ENCODE results near the gene PFKL.
"Not testable (repeated sequence)": the region's sequence is repeated elsewhere in the genome, so short reads cannot be mapped to it uniquely, and the experiment has no call there.

PFKL gene

DNA sequence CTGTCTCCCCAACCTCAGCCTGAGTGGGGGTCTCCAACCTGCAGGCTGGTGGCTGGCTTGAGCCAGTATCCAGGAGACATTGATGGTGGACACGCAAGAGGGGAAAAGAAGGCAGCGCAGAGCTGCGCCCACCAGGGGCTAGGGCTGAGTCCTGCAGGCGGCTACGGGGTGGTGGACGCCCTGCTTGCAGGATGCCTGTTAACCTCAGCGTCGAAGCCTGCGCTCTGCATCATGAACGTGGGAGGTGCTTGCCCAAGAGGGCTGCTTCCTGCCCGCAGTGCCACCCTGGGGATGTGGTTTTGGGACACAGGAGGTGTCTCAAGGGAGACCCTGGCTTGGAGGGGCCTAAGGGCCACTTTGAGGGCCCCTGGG, 27.7 kb downstream of the PFKL start:
- DNase-seq (ENCODE audit: low read depth in 2 of 2), result no peak

DNA sequence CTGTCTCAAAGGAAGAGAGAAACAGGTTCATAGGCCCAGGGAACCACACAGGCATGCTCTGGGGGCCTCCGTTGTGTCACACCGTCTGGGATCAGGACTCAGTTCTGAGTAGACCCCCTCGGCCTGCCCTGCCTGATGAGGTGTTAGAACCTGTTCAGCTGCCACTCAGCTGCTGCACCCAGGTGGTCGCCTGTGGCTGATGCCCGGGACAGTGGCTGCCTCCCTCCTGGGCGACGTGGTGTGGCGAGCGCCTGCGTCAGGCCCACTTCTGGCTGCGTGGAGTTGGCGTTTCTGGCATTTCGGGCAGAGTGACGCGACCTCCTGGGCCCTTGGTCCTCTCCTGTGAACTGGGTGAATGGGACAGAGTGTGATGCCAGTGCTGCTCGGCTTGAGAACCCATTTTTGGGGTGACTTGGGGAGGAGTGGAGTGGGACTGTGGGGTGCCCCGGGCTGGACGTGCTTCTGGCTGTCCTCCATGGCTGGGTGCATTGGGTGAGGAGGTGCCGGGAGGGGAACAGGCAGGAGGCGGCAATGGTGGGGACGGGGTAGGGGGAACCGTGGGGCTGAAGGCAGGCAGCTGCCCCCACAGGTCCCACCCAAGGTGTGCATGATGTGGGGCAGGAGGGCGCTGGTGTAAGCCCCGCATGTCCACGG, 28.5 kb downstream of the PFKL start:
- DNase-seq (ENCODE audit: low read depth in 2 of 2), result no peak

DNA sequence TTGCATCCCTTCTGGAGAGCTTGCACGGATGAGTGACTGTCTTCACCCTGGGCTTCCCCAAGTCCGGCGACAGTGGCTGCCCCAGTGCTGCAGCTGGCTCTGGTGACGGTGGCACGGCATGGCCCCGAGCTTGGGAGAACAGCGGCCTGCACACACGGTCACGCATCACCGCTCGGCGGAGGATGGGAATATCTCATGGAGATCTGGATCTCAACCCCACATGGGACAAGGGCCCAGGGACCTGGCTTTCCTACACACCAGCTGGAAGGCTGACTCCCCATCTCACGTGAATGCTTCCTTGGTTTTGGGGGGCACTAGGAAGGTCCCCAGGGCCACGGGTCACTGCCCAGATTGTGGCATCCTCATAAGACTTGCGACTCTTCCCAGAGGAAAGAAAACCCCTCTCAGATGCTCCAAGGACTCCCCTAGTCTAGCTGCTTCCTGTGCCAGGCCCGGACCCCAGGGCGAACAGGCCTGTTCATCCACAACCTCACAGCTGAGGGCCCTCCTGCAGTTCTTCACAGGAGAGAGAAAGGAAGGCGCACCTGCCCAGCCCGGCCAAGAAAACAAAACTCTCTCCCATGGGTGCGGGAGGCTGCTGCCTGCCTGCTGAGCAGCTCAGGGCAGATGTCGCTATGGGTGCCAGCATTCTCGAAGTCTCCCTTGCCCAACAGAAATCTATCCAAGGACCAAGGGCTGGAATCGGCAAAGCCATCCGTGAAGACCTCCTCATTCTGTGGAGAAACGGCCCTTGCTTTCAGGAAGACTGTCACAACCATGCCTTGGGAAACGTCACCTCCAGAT, 29.4 kb downstream of the PFKL start:
- no peak for DNase-seq (ENCODE audit: low read depth in 2 of 2)

DNA sequence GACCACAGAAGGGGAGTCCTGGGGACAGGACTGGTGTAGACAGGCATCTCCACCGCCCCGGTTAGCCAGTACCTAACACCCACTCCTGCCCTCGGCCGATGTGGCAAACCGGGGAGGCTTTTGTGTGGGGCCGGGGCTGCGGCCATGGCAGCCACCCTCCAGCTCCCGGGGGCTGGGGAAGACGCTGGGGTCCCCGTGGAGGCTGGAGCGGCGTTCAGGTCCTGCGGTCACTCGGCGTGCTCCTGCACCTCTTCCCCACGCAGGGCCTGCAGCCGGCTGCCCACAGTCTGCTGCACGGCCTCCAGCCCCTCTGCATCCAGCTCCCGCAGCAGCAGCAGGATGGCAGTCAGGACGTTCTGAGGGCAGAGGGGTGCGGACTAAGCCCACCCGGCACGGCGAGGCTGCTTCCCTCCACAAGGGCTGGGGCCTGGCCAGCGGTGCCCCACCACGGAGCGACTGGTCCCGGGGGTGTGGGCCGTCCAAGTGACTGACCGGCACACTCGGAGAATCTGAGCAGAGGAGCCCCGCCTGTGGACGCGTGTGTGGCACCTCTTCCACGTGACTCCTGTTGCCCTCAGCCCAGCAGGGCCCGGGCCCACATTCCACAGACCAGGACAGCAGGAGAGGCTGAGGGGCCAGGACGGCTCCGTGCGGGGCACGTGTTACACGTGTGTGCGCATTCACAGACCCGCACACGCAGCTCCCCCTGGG, 30.3 kb downstream of the PFKL start:
- no peak for DNase-seq (ENCODE audit: low read depth in 2 of 2)

DNA sequence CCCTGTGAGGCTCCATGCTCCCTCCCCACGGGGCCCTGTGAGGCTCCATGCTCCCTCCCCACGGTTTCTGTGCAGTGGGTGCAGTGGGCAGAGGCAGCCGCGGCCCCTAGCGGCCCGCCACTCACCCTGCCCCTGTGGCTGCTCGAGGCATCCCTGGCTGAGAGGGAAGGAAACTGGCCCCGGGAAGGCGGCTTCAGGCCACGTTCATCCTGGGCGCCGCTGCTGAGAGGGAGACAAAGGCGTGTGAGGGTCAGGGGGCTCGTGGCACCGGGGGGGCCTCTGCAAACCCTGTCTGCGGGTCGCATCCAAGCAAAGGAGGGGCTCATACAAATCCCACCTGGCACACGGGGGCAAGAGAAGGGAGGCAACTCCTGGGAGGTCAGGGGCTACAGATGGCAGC, 30.8 kb downstream of the PFKL start:
- DNase-seq (ENCODE audit: low read depth in 2 of 2), result no peak

DNA sequence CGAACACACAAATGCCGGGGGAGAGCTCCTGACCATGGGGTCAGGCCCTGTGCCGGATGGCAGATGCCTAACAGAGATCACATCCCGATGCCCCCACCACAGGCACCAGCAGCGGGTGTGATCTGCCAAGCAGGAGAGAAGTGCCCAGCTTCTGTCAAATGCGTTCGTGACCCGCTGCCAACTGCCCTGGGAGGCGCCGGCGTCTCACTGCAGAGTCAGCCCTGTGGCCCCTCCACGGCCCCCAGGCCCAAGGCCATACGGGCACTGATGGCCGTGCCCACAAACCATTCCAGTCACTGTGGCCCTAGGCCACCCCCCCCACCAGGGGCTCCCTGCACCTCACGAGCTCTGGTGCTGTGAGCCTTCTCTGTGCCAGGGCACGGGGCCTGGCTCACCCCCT, 31.4 kb downstream of the PFKL start:
- no peak for DNase-seq (ENCODE audit: low read depth in 2 of 2)

DNA sequence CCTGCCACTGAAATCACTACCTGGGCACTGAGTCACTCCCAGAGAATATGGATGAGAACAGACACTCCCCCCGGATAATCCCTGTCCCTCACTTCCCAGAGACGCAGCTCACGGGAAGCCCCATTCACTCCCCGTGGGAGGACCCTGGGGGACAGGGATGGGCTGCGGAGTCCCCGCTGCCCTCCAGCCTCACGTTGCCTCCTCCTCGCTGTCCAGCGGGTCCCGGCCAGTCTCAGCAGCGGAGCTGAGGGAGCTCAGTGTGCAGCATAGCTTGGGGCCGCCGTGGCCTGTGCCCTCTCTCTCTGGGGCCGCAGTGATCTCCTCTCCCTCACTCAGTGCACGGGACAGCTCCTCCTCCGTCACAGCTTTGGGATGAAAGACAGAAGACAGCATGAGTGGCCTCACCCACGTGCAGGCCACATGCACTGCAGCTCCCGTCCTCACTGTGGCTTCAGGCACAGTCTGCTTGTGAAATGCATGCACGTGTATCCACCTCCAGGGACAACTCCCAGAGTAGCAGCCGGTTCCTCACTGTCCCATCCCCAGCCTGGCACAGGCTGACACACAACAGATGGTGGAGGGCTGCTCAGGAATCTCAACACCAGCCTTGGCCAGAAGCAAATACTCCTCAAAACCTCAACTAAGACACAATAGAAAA, 31.9 kb downstream of the PFKL start:
- DNase-seq (ENCODE audit: low read depth in 2 of 2), result no peak

DNA sequence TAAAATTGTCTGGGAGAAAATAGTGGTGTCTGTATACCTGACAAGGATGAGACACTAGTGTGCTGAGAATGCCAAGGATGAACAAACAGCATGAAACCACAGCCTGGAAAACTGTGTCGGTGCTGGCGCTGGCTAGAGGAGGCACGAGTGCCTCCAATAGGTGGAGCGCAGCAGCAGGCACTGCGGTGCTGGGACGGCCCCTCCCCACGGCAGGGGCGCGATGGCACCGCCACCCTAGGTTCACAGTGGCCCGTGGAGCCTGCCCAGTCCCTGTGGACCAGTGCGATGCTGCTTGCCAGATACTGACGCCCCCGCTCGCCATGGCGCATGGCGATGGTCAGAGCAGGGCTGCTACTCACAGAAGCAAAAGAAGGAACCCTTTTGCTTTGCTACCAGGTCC, 32.5 kb downstream of the PFKL start:
- DNase-seq (ENCODE audit: low read depth in 2 of 2), result no peak

DNA sequence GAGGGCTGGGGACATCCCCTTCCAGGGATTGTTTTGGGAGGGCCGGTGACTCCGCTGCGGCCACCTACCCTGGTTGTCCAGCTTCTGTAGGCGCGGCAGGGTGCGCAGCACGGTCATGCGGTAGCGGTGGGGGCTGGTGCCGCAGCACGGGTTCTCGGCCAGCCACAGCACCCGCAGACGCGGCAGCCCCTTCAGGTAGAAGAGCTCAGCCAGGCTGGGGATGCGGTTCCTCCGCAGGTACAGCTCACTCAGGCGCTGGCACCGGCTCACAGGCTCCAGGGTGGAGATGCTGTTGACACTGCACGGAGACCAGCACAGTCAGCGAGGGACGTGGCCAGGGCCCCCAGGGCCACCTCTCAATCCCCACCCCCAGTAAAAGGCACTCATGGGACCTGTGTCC, 33.1 kb downstream of the PFKL start:
- DNase-seq (ENCODE audit: low read depth in 2 of 2), result no peak

DNA sequence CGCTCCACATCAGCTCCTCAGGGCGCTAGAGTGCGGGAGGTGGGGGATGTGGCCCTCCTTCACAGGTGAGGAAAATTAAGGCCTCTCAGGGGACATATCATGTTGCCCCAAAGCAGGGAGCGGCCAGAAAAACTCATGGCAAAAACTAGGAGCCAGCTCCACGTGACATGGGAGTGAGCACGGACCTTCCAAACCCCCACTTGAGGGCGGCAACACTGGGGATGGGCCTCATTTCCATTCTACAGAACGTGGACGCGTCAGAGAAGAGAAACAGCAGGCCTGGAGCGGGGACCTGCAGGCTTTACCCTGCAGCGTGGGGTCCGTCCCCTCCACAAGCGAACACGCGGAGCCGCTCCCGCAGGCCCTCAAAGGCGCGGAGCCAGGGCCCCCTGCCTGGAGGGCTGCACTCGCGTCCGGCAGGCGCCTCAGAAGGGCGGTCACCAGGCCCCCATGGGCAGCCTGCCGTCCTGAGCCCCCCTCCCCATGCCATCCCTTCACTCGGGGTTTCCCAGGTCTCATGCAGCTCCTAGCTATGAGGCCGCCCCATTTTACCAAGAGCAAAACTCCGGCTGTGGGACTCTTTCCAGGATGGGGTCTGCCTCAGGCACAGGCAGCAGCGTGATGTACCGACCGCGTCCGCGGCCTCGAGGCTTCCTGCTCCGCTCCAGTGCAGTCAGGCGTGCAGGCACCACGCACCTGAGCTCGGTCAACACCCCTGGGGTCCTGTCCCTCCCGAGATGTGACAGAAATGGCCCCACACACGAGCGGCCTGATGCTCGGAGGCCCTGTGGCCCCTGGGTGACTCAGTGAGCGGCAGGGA, 33.9 kb downstream of the PFKL start:
- no peak for DNase-seq (ENCODE audit: low read depth in 2 of 2)

DNA sequence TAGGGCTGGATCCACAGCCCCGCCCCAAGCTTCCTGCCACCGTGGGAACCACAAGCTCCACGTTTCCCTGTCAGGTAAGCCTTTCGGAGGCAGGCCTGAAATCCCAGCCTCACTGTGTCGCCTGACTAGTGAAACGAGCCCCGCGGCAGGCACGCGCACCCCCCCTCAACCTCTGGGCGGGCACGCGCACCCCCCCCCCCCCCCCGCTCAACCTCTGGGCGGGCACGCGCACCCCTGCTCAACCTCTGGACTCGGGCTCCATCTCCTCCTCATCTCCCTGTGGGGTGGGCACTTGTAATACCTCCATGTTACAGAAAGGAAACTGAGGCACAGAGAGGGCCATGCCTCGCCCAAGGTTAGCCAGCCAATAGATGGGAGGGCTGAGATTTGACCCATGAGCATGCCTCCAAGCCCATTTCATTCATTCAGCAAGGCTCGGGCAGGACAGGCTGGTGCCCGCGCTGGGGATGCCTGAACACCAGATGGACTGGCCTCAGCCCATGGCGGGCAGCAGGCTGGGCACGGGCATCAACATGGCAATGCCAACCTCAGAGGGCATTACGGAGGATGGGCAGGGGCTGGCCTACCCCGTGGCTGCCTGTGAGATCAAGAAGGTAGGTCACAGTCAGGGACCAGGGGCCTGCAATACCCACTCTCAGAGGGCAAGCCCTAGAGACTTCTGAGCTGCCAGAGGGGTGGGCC, 34.6 kb downstream of the PFKL start:
- DNase-seq (ENCODE audit: low read depth in 2 of 2), result no peak

DNA sequence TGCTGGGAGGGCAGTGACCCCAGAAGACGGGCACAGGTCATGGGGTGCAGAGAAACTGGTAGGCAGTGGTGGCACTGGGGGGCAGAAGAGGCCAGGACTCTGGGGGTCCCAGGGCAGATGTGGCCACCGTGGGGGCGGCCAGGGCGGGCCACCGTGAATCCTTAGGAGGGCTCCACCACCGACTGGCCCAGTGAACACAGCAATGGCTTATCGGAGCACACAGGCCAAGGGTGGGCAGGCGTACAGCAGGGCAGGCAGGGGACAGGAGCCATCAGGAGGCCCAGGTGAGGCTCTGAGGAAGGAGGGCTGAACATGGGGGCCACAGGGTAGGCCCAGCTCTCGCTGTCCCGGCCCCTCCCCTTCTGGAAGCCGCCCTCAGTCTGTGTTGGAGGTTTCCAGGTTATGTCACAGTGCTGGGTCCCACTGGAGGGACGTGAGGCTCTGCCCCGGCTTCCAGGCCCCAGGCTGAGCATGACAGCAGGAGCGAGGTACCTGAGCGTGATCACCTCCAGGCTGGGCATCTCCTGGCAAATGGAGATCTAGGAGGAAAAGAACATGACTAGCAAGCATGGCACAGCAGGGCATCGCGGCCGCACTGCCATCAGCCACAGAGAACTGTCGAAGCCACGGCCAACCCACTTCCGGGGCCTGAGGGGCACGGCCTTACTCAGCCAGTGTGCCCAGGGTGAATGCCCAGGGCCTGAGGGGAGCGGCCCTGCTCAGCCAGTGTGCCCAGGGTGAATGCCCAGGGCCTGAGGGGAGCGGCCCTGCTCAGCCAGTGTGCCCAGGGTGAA, 35.6 kb downstream of the PFKL start:
- DNase-seq (ENCODE audit: low read depth in 2 of 2), result no peak

DNA sequence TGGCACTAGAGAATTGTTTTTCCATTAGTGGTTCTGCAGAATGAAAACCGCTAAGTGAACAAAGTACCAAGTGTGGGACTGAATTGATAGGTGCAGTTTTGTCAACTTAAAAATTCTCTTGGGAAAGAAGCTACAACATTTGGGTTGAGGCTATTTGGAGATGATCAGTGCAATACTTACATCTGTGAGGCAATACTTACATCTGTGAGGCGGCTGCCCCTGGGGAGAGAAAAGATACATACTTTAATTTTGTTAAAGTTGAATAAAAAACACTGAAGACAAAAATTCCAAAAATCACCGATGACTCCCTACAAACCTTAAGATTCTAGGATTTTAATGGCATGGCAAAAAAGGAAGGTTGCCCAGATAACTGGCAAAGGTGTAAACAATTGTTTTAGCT, 37.6 kb downstream of the PFKL start:
- DNase-seq (ENCODE audit: low read depth in 2 of 2), result no peak

DNA sequence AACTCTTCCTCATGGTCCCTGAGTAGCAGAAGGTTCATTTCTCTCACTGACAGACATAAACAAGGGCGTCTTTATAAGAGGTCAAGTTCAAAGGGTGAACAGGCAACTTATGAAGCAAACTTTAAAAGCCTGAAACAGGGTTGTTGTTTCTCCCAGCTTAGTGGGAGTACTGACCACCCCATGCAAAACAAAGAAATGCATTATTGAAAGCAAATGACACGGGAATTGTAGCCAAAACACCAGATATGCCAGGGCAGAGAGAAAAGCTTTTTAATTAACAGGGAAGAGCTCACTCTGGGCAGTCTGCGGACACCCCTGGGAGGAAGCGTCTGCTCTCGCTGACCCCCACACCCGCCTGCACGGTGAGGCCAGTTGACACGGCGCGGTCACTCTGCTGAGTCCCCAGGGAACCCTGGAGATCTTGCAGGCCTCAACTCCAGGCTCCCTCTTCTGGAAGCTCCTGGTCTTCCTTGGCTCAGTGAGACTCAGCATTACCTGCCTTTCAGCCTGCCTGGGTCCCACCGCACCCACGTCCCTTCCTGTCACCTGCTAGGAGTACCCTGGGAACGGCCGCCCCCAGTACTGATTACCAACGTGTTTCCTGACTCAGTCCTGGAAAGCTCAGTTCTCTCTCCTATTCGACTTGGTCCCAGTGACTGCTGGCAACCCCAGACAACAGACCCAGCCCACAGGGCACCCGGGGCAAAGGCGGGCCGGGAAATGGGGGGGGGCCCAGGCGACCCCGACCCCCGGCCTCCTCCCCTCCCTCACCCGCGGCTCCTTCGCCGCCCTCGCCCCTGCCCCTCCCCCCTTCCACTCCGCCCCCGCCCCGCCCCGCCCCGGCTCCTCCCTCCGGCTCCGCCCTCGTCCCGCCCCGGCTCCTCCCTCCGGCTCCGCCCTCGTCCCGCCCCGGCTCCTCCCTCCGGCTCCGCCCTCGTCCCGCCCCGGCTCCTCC, 38.4 kb downstream of the PFKL start:
- DNase-seq (ENCODE audit: low read depth in 2 of 2), result no peak

DNA sequence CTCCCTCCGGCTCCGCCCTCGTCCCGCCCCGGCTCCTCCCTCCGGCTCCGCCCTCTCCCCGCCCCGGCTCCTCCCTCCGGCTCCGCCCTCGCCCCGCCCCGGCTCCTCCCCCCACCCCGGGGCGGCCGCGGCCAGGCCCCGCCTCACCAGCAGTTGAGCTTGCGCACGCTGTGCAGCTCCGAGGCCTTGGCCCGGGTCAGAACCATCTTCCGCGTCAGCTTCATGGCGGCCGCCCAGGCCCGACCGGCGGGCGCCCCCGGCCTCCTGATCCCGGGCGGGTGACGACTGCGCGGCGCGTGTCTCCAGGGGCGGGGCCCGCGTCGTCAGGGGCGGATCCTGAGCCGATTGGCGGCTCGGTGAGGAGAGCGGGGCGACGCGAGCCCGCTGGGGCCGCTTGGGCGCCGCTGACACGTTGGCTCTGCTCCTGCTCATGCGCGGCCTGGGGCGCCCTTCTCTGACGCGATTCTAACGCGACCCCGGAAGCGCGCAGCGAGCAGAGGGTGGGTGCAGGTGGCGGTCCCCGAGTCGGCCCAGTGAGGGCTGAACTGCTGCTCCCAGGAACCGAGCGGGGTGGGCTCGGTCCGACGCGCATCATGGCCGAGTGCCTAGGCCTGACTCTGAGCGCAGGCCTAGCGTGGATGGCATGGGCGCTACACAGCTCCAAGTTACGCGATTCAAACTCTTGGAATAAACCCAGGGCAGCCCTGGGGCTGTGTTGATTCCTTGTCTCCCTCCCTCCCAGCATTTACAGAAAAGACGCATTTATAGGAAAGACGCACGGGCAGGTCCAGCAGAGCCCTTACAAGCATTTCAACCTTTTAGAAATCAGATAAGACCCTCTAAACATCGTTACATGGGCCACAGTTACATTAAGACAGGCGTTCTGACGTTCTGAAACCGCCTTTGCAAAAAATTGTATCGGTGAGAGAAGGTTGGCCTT, 39.4 kb downstream of the PFKL start, which contains the start of gene CFAP410:
CFAP410 (minus strand) TSS at position 420 of the 940 bp plus-strand sequence; CDS start at position 224, 196 bp downstream.
- peak; percentile 88 to 89 for DNase-seq (ENCODE audit: low read depth in 2 of 2)

DNA sequence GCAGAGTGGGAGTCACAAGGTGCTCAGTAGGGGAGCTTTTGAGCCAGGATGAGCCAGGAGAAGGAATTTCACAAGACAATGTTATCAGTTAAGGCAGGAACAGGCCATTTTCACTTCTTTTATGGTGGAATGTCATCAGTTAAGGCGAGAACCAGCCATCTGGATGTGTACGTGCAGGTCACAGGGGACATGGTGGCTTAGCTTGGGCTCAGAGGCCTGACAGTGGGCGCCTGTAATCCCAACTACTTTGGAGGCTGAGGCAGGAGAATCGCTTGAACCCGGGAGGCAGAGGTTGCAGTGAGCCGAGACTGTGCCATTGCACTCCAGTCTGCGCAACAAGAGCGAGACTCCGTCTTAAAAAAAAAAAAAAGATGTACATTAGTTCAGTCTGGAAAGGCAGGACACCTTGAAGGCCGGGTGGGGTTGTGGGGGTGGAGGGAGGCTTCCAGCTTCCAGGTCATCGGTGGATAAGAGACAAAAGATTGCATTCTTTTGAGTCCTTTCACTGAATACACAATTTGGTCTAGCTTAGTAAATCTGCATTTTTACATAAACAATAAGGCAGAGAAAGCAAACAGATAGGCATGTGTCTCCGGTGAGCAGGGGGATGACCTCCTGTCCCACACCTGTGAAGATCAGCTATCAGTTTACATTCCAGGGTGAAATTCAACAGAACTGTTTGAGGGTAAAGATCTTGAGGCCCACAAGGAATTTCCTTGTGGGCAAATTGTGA, 42.0 kb downstream of the PFKL start:
- DNase-seq (ENCODE audit: low read depth in 2 of 2), result not testable (repeated sequence)

DNA sequence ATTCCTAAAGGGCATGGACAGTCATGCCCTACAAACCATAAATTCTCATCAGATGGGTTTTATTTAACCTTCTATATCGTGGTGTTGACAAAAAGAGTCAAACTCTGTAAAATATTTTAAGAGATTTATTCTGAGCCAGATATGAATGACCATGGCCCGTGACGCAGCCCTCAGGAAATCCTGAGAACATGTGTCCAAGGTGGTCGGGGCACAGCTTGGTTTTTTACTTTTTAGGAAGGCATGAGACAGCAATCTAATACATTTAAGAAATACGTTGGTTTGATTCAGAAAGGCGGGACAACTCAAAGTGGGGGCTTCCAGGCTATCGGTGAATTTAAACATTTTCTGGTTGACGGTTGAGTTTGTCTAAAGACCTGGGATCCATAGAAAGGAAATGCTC, 43.1 kb downstream of the PFKL start:
- DNase-seq (ENCODE audit: low read depth in 2 of 2), result not testable (repeated sequence)
